H1 (cell line): Measurements from ENCODE around the gene GALNT17.

Experiments
- BRCA1 ChIP-seq: IDR thresholded peaks from 2 replicates; pipeline ENCODE4 v1.6.1; 2012; ENCODE audit warnings: low read depth, low read length, improper control_type of control experiment
- CBX5 ChIP-seq: fragments of 300-800, 300-1000 bp; sonication (generic); IDR thresholded peaks from 2 replicates; pipeline ENCODE4 v1.7.1; 2016; ENCODE audit warnings: antibody characterized with exemption, low read length, low read depth
- CEBPB ChIP-seq: IDR thresholded peaks from 2 replicates; pipeline ENCODE4 v1.6.1; 2012; ENCODE audit warnings: low read depth, low read length
- CTCF ChIP-seq, 3 experiments: IDR thresholded peaks; 1 replicate in 2 of 3; 2 replicates in 1 of 3; pipeline versions ENCODE4 v1.5.1 to v1.6.1; 2011; ENCODE audit warnings: low read length in 3 of 3, mild to moderate bottlenecking in 3 of 3, inconsistent platforms in 2 of 3, low read depth in 1 of 3, moderate library complexity in 1 of 3; ENCODE audit not compliant: insufficient read depth in 1 of 3; ENCODE audit errors: control extremely low read depth in 1 of 3
- EP300 ChIP-seq, 2 experiments: IDR thresholded peaks; 1 replicate in 1 of 2; 2 replicates in 1 of 2; pipeline ENCODE4 v1.6.1; 2011 to 2012; ENCODE audit warnings: low read depth in 2 of 2, low read length in 2 of 2, mild to moderate bottlenecking in 2 of 2, borderline replicate concordance in 1 of 2, inconsistent platforms in 1 of 2, moderate library complexity in 1 of 2
- JUN ChIP-seq: IDR thresholded peaks from 2 replicates; pipeline ENCODE4 v1.6.1; 2011; ENCODE audit warnings: low read depth, mild to moderate bottlenecking, improper control_type of control experiment, low read length
- MAX ChIP-seq: IDR thresholded peaks from 2 replicates; pipeline ENCODE4 v1.6.1; 2012; ENCODE audit warnings: inconsistent platforms
- YY1 ChIP-seq: IDR thresholded peaks from 2 replicates; pipeline ENCODE4 v1.6.1; 2011; ENCODE audit warnings: low read depth, mild to moderate bottlenecking, low read length

GRCh38 chr7:71145906-71146901 is 14.3 kb downstream of the GALNT17 start:
- no peak for TF ChIP-seq YY1
- no peak for TF ChIP-seq EP300 (IDR thresholded peaks at IDR 0.05; ENCODE audit: borderline replicate concordance in 1 of 2, low read depth in 2 of 2, low read length in 2 of 2)
- no peak for TF ChIP-seq JUN
- no peak for TF ChIP-seq MAX
- no peak for TF ChIP-seq CBX5
- no peak for TF ChIP-seq CEBPB
- TF ChIP-seq BRCA1 = no peak
- TF ChIP-seq CTCF (IDR thresholded peaks at IDR 0.05; ENCODE audit: control extremely low read depth in 1 of 3, insufficient read depth in 1 of 3, low read depth in 1 of 3, low read length in 3 of 3) = no peak
